SIG-M5 treated with dmso at 0.1 percent for 504 hours (cell line): ENCODE measurements around the gene CCL13.
A peak's percentile ranks its signal among the peaks of the same experiment; 100 is the strongest.

Source experiments
- DNase-seq: peaks from one replicate; lab custom pipeline; 2025; ENCODE audit not compliant: unreplicated experiment; lab: John Stamatoyannopoulos, UW

Gene CCL13

DNA sequence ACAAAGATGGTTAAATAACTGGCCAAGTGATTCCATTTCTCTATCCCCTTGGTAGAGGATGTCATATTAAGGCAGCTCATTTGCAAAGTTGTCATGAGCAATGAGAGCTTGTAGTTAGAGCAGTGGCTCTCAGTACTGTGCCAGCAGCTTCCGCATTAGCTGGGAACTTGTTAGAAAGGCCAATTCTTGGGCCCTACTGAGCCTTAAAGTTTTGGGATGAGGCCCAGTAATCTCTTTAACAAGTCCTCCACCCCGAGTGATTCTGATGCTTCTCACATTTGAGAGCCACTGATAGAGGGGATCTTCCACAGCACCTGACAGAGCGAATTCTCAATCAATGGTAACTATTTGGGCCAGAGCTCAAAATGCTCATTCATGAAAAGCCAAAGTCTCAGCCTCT, 26.9 kb downstream of the CCL13 start:
- no peak for DNase-seq

DNA sequence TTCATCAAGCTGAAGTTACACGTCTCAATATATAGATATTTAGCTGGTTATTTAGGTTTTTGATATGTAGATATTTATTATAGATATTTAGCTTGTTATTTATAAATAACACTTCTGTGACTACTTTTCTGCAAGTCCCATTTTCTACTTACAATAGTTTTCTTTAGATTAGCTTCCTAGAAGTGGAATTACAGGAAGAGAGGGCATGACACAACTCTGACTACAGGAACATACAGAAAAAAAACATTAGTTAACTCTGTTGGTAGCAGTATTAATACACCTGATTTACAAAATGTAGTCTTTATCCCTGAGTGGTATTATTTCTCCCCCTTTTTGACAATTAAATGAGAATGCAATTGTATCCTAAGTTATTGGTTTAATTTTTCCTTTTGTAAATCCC, 28.0 kb downstream of the CCL13 start:
- DNase-seq = no peak

DNA sequence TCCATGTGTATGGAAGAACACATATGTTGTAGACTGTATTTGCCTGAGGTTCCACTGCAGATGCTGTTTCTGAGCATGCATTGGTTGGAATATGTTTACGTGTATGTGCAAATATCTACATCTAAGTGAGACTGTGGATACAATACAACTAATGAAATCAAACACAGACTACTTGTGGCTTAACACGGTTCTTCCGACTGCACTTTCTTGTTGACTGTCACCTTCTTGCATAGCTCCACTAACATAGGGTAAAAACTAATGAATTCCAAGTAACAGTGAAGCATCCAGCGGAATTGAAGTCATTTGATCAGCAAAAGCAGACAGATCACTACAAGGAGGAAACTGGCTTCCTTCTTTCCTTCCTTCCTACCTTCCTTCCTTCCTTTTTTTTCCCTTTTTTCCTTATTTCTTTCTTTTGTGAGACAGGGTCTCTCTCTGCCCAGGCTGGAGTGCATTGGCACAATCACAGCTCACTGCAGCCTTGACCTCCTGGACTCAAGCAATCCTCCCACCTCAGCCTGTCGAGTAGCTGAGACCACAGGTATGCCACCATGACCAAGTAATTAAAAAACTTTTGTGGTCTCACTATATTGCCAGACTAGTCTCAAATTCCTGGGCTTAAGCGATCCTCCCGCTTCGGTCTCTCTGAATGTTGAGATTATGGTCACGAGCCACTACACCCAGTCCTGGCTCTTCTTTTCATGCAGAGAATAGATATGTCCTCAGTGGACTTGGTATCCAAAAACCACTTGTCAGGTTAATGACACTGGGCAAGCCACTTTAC, 28.7 kb downstream of the CCL13 start:
- DNase-seq = no peak

DNA sequence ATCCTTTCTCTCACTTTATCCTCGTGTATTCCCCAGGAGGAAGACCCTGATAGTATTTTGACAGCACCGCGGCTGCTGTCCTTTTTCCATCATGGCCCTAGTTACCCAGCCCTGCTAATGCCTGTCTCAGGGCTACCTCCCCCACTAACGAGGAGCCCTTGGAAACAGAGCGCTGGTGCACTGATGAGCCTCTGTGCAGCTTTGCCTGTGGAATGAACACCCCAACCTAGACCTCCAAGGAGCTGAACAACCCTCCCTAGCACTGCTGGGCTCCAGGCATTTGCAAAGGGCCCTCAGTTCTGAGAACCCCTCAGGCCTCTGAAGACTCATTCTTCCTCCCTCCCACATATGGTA, 30.0 kb downstream of the CCL13 start:
- no peak for DNase-seq

DNA sequence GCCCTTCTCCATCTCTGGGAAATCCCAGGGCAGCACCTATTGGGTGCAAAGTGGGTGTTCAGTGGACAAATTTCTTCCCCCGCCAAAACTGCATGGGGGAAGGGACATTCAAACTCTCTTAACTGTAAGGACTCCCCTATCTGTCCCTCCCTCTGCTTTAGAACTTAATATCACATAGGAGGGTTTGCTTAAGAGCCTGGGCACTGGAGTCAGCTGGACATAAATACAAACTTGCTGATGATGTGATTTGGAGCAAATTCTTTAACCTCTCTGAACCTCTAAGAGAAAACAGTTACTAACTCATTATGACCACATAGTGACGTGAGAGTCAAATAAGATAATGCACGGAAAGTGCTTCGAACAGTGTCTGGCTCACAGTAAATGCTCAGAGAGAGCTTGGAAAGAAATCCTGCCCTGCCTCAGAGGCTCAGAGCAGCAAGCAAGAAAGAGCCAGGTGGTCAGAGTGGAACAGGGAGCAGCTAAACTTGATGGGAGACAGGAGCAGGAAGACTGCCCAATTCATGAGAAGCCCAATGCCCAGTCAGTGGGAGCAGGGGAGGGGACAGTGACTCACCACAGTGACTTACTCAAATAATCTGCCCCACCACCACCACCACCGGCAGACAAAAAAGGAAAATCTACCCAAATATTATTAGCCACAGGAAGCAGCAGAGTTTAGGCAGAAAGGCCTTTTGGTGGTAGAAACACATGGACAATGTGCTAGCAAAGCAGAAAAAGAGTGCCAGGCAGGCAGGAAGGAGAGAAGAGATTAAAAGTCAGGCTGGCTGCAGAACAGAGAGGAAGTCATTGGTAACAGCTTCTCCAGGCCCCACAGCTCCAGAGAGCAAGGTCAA, 30.6 kb downstream of the CCL13 start:
- DNase-seq = no peak

DNA sequence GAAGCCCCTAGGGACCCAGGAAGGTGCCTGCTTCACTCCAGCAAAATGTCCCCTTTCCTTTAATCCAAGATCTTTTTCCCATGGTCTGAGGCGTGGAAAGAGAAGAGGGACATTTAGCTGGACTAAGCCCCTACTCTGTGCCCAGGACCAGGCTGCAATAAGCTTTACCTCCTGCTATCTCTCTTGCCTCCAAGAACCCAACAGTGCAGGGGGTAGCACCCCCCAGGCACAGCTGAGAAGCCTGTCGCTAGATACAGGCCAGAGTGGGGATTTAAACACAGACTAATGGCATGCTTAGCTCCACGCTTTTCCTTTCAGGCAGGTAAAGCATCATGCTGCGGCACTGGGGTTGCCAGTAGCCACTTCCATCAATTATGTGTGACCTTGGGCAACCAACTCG, 31.3 kb downstream of the CCL13 start:
- no peak for DNase-seq

DNA sequence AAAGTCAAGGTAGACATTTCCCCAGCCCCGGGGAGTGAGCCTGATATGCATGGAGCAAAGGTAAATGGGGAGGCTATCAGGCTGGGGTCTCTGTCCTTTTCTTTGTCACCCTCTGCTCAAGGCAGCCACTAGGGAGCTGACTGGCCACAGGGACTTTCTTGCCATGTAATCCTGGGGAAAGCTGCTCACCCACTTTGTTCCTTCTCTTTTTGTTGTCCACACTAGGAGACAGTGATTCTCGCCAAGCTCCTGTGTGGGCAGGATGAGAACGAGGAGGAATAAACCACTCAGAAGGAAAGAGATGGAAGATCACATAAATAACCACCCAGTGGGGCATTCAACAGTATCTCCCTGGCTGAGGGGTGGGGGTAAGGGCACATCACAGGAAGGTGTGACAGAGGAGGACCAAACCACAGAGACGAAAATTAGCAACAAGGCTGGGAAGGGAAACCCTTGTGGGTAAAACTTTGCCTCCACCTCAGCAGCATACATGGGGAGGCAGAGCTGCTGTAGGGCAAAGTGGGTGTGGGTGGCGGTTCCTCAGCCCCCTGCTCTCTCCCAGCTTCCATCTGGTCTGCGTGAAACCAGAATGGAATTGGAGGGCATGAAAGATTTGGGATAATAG, 33.0 kb downstream of the CCL13 start:
- no peak for DNase-seq

DNA sequence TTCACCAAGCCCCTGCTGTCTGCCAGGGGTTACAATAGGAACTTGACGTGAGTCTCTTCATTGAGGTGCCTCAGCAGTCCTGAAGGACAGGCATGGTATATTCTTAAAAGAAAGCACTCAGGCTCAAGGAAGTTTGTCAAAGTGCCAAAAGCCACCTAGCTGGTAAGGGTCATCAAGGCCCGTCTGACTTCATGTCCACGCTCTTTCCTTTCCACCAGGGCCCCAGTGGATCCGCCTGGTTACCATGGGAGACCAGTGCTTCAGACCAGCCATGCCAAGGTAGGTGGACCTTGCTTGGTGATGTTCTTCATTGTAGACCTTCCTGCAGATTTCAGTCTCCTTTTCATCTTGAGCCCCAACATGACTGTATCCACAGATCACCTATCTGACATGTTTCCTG, 34.4 kb downstream of the CCL13 start:
- no peak for DNase-seq

DNA sequence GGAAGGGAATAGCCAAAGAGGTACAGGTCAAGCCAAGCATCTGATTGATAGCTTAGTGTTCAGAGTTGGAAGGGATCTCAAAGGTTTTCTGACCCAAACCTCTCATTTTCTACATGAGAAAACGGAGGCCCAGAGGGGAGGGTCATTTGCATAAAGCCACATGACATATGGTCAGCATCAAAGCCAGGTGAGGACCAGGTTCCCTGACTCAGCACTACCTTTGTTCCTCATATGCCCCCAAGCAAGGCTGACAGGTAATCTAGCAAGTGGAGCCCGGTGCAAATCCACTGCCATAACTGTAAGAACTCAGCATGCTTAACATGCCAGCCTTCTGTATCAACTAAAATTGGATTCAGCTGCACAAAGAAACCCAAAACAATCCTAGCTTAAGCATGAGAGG, 35.0 kb downstream of the CCL13 start:
- DNase-seq = no peak

DNA sequence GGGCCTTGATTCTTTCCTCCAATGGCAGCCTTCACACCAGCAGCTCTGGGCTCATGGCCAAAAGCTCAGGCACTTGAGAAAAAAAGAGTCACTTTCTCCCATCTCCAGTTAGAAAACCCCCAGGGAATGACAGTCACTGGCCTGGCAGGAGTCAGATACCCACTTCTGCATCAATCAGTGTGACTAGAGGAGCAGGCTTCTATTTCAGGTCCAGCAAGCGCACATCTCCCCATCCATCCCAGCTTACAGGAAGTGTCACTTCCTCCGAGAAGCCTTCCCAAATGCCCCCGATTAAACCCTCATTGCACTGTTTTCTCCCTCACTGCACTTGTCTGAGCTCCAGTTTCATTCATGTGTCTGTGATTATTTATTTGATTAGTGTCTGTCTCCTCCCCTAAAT, 37.1 kb downstream of the CCL13 start:
- no peak for DNase-seq

DNA sequence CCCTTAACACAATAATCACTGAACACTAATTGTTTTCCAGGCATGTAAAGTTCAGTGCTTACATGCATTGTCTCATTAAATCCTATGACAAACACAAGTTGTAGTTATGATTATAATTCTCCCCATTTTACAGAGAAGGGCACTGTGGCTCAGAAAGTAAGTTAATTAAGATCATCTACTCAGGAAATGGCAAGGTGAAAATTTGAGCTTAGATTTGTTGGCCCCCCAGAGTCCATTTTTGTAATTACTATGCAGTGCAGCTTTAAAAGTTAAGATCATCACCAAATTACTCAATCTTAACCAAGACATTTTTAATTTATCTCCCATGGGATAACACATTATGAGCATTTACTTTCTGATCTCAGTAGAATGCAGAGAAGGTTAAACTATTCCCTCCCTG, 41.0 kb downstream of the CCL13 start:
- no peak for DNase-seq

DNA sequence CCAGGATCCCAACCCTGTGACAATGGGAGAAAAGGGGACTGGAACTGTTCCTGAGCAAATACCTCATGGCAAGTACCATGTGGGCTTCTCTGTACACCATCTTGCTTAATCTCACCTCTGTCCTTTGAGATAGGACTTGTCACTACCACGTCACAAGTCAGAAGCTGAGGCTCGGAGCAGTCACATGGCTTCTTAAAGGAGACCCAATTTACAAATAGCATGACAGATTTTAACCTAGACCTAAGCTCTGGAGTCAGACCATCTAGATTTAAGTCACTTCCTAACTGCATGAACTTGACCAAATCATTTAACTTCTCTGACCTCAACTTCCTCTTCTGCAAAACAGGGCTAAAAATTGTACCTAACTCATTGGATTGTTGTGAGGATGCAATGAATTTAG, 42.7 kb downstream of the CCL13 start:
- peak; percentile 46 for DNase-seq

DNA sequence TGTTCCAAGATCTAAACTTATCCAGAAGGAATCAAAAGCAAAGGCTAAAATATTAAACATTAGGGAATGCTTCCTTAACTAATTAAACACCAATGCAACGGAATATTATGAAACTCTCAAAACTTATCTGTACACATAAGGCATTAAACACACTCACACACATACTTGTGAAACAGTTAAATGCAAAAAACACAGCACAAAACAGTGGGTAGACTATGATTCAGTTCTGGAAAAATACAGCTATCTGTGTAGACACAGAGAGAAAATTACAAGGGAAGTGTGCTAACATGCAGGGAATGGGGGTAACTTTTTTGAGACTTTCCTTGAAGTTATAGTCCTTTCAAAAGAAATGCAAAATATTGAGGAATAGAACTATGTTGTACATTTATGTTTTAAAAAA, 43.4 kb downstream of the CCL13 start:
- DNase-seq = no peak

DNA sequence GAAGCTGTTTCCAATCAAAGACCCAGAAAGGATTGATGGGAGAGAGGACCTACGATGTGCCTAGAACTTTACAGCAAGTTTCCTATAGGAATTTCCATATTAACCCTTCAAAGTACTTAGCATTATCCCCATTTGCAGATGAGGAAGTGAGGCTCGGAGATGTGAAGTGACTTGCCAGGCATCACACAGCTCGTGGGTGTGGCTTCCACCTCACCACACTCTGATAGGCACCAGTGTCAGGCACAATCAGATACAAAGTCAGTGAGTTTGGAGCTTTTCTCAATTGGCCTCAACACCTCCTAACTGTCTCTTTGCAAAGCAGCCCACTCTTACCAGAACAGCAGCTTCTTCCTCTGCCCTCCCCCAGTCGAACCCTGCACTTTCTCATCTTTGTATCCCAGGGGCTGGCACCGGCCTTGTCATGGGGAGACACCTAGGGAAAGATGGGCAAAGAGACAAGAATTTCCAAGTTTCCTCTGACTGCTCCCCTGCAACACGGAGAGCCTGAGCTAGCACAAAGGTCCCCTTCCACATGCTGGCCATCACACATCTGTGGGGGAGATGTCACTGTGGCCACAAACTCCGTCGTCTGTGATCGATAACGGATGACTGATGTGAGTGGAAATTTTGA, 44.1 kb downstream of the CCL13 start:
- DNase-seq = no peak

DNA sequence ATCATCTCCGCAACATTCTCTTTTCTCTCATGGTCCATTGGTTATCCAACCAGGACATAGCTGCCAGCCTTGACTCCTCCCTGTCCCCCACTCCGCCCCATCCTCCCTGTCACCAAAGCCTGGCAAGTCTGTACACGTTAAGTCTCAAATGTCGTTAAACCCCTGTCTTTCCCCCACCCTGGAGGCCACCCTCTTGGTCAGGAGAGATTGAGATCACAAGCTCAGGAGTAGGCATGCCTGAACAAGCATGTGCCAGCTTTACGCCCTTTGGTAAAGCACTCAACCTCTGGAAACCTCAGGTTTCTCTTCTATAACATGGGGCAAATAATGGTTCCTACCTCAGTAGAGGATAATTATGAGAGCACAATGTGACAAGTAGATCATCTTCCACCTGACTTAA, 44.9 kb downstream of the CCL13 start:
- no peak for DNase-seq

DNA sequence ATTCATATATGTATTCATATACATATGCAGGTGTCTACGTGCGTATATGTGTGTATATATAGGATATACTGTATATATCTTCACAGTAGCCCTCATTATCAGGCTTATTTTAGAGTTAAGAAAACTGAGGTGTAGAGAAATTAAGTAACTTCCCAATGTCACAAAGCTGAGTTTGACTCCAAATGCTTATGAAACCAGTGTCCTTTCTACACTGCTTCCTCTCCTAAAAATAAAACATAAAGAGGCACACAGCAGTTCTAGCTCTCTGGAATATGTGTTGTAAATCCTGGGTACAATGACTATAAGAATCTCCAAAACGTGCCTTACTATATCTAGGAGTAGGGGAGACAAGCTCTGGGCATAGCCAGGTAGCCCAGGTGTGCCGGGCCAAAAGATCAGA, 46.7 kb downstream of the CCL13 start:
- DNase-seq = peak; percentile 25

DNA sequence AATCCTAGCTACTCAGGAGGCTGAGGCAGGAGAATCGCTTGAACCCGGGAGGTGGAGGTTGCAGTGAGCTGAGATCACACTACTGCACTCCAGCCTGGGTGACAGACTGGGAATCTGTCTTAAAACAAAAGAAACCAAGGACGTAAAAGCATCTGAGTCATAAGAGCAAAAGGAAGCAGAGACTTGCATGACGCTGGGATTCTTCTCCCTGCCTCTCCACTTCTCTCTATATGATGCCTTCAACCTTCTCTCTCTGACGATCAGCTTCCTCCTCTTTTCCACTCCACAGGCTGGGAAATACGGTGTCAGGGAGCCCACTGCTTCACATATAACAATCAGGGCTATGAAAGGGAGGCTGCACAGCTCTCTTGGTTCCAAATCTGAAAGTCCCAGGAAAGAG, 49.9 kb downstream of the CCL13 start:
- no peak for DNase-seq
